Activated CD4-positive, CD25-positive, alpha-beta regulatory T cell treated with anti-CD3 and anti-CD28 coated beads, Interleukin-2, amount 50 U/mL, for 16 hours (primary cell): ENCODE measurements around the gene RIT2.

ENCODE experiments used
- DNase-seq: peaks from one replicate; pipeline ENCODE4 v3.0.0-alpha.2; 2020; ENCODE audit warnings: low read depth, low spot score

RIT2 gene

GRCh38 chr18:42929857-42930256 lies 185.6 kb downstream of the RIT2 start:
- DNase-seq: no peak

- DNase-seq: no peak
Measured at GRCh38 chr18:42929181-42929580, 186.3 kb downstream of the RIT2 start.

- DNase-seq: no peak
Measured at GRCh38 chr18:42925036-42925435, 190.4 kb downstream of the RIT2 start.

GRCh38 chr18:42922363-42922762 lies 193.1 kb downstream of the RIT2 start:
- DNase-seq: no peak

DNA sequence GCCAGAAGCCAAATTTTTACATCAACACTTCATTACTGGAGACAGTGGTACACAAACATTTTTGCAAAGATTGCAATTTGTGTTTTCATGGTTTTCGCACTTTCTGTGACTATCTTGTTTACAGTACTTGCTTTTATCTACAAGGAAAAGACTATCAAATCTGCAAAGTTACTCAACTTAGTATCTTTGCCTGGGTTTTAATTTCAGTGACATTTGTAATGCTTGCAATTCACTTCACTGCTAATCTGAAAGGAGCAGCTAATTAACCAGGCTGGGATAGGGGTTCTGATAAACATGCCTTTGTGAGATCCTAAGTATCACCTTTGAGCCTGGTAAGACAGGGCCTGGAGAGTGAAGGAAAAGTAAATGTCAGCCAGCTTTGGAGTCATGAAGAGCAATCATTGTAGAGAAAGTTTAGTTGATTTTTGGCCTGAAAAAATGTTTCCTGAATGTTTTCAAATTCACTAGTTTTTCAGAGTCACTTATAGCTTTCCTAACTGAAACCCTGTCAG lies 194.2 kb downstream of the RIT2 start:
- no peak for DNase-seq

GRCh38 chr18:42920621-42921020 lies 194.9 kb downstream of the RIT2 start:
- no peak for DNase-seq

DNA sequence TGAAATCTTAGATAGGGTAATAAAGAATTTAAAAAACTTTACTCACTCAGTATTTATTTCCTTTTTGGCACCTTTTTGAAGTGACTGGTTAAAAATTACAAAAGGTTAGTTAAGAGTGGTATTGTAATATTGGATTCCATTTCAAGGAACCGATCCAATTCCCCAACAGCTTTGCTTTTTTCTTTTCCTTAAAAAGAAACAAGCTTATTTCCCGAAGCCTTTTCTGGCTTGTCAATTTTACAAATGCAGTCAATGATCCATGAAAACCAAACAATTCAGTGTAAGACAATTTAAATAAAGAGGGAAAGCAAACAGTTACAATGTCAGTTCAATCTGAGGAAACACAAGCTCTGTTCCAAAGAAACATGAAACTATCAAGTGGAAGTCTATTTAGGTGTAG lies 200.2 kb downstream of the RIT2 start:
- DNase-seq: no peak

- DNase-seq: no peak
Measured at GRCh38 chr18:42914476-42914875, 201.0 kb downstream of the RIT2 start.

DNA sequence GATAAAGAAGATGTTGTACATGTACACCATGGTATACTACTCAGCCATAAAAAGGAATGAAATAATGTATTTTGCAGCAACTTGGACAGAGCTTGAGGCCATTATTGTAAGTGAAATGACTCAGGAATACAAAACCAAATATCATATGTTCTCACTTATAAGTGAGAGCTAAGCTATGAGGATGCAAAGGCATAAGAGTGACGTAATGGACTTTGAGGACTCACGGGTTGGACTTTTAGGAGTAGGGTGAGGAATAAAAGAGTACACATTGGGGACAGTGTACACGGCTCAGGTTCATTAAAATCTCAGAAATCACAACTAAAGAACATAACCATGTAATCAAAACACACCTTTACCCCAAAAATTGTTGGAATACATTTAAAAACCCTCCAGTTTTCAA lies 206.4 kb downstream of the RIT2 start:
- no peak for DNase-seq

GRCh38 chr18:42906761-42907160 lies 208.7 kb downstream of the RIT2 start:
- no peak for DNase-seq

DNA sequence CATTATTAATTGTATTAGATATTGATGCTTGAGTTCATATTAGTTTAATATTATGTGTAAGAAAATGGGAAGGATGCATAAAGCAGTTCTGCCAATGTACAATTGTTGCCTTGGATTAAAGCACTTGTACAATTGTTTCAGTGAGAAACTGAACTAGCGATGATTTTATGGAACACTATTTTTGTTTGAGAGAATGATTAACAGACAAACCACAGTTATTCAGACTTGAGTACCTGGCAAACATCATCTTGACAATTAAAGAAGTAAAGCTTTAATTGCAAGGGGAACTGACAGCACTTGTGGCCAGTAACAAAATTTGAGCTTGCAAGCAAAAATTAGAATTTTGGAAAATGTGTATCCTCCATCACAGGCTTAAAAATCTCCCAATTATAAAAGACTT lies 214.3 kb downstream of the RIT2 start:
- no peak for DNase-seq

- no peak for DNase-seq
Measured at GRCh38 chr18:42893977-42894376, 221.5 kb downstream of the RIT2 start.

GRCh38 chr18:42892181-42892580 lies 223.3 kb downstream of the RIT2 start:
- no peak for DNase-seq

GRCh38 chr18:42891705-42892104 lies 223.8 kb downstream of the RIT2 start:
- DNase-seq: no peak

- no peak for DNase-seq
Measured at GRCh38 chr18:42883169-42883568, 232.3 kb downstream of the RIT2 start.

GRCh38 chr18:42882122-42882521 lies 233.4 kb downstream of the RIT2 start:
- no peak for DNase-seq

GRCh38 chr18:42872838-42873237 lies 242.6 kb downstream of the RIT2 start:
- no peak for DNase-seq

DNA sequence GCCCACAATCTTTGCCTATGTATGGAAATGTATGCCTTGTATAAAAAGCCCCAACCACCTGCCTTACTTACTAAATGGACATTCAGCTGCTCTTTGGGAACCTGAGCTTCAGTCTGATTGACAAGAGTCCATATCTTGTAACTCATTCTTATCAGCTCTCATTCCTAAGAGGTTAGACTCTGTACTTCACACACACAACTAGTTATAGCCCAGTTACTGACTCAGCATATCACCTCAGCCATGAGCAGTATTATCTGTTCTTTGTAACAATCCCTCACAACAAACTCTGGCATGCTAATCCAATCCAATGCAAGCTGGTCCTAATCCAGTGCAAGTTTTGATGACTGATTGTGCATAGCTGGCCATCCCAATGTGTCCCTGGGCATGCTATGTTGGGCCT lies 250.6 kb downstream of the RIT2 start:
- no peak for DNase-seq

DNA sequence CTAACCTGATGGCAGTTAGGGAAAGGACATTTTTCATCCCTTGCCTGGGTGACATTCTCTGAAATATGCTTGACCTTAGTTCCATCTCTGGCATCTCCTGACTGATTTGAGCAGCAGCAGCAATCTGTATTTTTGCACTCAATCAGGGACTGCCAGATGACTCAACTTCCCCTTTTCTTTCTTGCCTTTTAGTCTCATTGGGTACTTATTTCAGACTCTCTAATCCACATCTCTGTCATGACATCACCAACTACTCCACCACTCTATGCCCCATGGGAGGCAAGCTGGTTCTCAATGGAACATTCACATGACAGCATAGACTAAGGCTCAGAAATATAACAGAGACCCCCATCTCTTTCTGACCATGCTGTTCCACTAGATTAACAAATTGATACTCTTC lies 254.2 kb downstream of the RIT2 start:
- no peak for DNase-seq

DNA sequence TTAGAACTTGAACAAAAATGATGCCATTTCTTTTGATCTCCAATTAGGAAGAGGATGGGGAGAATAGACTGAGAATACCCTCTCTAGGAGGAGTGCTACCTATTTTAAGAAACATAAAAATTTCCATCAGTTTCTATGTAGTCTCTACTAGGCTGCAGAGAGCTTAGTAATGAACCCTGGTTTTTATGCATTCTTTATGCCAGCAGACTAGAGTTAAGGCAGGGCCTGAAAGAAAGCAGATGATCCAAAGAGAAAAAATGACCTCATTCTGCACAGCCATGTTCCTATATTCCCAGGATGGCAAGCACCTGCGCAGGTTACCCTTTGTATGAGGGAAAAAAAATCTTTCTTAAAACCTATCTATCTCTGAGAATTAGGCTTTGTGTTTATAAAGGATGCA lies 254.9 kb downstream of the RIT2 start:
- no peak for DNase-seq

DNA sequence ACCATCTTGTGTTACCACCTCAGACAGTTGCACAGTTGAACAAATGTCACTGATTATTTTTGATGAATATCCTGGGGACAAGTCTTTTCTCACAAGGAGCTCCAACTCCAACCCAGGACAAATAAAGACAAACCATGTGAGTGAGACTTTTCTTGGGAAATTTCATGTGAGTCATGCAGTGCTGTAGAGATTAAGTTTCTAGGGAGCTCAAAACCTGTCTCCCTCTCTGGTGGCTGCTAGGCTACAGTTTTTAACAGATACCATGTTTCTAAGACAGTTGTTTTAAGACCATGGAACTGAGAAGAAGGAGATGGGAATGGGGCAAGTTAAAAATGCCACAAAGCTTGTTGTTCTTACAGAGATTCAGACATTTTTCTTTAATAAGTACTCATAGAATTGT lies 255.5 kb downstream of the RIT2 start:
- no peak for DNase-seq

- DNase-seq: no peak
Measured at GRCh38 chr18:42854558-42854957, 260.9 kb downstream of the RIT2 start.

DNA sequence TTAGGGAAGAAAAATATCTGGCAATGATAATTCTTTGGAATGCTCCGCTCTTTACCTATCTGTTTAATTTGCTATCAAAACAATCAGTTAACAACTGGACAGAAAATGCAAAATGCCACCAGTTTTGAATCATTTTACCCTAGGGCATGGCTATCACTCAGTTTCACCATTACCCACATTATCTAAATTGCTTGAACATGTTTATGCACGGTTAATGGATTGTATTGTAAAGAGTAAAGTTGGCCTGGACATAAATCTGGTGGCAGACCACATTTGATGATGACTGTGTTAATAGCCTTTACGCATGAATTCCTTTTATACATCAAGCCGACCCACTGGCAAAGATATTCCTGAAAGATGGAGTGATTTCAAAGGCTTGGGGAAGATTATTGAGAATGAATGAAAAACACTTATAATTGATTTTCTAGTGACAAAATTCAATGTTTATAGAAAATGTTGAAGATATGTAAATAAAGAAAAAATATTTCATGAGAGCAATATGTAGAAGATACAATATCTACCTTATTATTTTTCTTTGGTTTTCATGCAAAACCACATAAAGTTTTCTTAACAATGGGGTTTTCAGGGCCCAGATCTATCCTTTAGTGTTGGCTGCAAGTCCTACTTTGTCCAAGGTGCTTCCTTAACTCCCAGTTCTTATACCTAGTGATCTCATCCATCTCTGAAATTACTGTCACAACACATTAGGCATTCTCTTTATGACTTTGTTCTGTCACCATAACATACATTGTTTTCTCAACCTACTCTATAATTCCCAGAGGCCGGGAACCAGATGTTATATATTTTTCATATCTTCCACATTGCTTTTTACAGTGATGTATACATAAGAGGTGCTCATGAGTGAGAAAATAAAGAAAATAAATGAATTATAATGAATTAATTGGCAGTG lies 265.1 kb downstream of the RIT2 start:
- DNase-seq: no peak

DNA sequence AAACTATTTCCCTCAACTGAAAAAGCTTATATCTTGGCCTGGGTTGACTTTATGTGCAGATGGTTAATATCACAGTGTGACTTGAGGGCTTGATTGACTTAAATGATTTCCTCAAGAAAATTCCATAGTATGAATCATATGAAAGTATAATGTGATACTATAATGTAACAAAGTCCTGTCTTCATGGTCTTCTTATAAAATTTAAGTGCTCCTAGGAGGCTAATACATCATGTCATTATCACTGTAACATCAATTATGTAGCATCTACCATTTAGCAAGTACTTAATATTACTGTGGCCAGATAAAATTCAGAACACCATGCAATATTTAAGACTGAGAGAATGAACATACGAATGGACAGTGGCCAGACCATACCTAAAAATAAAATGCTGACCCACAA lies 276.1 kb downstream of the RIT2 start:
- DNase-seq: no peak
